ENCODE measurements around the gene TPSB2.

The TPSB2 gene

DNA sequence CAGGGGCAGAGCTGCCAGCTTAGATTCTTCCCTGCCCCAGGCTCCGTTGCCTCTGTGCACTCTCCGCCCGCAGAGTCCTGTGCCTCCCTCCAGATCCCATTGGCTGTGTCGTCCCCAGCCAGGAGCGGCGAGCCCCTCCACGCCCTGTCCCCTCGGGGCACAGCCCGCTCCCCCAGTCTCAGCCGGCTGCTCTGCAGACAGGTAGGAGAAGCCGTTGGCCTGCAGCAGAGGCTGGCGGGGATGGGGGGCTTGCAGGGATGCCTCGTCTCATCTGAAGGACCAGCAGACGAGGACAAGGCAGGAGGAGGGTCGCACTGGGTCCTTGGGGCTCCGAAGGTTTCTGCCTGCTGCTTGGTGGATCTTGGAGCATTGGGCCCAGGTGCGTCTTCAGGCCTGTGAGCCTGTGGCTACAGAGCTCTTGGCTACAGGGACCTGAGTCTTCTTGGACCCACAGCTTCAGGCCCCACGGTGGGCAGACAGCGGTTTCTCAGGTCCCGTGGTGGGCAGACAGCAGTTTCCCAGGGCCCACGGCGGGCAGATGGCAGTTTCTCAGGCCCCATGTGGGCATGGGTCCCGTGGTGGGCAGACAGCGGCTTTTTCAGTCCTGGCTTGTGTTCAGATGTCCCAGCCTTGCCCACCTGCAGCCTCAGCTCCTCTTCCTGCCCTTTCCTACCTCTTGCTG is 10.9 kb downstream of the TPSB2 start:
- no peak for DNase-seq

DNA sequence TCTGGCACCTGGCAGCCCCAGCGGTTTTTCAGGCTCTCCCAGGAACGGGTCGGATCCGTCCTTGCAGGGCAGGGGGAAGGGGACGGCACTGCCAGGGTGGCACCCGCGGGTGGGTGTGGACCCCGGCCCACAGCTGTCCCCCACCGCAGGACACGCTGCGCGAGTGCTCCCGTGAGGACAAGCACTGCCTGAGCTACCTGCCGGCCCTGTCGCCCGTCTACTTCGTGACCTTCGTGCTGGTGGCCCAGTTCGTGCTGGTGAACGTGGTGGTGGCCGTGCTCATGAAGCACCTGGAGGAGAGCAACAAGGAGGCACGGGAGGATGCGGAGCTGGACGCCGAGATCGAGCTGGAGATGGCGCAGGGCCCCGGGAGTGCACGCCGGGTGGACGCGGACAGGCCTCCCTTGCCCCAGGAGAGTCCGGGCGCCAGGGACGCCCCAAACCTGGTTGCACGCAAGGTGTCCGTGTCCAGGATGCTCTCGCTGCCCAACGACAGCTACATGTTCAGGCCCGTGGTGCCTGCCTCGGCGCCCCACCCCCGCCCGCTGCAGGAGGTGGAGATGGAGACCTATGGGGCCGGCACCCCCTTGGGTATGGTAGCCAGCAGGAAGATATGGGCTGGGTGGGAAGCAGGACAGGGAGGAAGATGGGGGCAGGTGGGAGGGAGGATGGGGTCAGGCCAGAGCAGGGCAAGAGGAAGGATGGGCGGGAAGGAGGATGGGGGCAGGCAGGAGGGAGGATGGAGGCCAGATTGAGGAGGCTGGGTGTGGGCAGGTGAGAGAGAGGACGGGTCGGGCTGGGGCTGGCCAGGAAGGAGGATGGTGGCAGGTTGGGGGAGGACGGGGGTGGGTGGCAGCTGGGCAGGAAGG is 11.7 kb downstream of the TPSB2 start:
- no peak for DNase-seq

DNA sequence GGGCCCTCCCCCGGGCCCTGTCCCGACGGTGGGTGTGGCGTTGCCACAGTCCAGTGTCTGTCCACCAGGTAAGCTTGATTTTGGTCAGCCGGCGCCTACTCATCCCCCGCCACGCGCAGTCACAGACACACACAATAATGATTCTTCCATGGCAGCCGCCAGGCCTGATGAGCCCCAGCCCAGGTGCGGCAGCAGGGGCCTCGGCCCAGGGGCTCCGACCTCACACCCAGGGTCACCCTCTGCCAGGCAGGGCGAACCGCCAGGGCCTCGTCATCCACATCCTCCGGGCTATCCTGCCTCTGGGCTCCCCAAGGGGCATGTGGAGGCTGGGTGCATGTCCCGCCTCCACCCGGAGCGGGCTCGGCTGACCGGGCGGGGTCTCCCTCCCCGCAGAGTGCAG is 12.5 kb downstream of the TPSB2 start:
- no peak for DNase-seq

DNA sequence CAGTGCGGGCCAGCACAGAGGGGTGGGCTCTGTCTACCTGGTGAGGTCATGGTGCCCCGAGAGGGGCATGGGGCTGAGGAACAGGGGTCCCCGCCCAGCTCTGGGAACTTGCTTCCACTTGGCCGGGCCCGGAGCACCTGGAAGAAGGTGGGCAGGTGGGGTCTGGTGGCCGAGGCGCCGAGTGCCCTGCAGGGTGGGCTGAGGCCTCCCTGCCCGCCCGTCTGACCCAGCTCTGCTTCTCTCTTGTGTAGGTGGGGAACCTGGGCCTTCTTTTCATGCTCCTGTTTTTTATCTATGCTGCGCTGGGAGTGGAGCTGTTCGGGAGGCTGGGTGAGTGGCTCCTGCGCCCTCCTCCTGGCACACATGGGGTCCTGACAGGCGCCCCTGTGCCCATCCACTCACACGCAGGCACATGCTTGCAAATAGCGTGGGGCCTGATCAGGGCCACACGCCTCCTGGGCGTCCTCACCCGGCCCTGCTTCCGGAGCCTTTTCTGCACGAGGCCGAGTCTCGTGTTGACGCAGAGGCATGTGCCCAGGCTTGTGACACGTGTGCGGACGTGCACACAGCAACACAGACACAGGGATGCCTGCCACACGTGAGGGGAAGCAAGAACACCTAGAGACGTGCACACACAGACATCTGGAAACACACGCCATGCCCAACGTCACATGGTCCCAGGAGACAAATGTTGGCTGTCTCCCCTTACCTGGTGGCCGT is 13.1 kb downstream of the TPSB2 start:
- DNase-seq: no peak

DNA sequence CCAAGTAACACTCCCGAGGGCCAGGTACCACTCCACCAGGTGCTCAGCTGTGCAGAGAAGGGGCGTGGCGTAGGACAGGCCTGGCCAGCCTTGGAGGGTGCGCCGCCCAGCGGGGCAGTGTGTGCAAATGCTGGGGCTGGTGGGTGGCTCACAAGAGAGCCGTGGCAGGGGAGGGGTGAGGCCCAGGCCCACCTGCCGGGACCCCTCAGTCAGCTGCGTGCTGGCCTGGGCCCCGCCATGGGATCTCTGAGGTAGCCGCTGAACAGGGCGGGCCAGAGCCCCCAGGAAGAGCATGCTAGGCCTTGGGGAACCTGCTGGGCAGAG is 13.7 kb downstream of the TPSB2 start:
- no peak for DNase-seq

DNA sequence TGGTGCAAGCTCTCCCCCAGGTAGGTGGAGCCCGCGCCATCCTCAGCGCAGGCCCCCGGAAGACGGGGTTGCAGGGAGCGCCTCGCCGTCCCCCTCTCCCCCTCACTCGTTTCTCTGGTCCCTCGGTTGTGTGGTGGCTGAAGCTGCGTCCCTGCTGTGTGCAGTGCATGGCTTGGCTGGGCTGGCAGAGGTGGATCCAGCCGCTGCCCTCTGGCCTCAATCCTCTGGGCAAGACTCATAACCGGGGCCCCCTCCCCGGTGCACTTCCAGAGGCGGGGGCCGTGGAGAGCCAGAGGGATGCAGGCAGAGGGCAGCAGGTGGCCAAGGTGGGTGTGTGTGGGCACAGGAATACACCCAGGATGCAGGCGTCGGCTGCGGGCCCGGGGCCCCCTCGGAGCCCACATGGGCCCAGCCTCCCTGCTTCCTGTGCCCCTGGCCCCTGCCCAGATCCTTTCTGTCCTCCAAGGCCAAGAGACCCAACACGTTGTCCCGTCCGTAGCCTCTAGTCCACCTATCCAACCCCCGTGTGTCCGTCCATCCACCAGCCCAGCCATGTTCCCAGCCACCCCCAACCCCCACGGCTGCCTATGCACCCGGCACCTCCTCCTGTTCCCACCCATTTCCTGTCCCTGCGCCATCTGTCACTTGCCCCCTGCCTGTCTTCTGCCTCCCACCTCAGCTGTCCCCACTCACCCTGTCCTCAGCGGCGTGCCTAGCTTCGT is 14.2 kb downstream of the TPSB2 start:
- no peak for DNase-seq

DNA sequence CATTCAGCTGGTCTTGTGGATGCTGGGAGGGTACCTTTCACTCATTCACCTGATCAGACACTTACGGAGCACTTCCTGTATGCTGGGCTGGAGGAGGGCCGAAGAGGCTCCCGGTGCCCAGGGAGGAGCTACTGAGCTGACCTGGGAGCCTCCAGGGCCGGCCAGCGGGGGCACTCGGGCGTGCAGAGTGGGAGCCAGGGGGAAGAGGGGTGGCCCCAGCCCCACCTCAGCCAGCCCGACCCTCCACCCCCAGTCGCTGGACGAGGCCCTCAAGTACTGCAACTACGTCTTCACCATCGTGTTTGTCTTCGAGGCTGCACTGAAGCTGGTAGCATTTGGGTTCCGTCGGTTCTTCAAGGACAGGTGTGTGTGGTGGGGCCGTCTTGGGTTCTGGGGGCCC is 15.3 kb downstream of the TPSB2 start:
- DNase-seq: no peak

DNA sequence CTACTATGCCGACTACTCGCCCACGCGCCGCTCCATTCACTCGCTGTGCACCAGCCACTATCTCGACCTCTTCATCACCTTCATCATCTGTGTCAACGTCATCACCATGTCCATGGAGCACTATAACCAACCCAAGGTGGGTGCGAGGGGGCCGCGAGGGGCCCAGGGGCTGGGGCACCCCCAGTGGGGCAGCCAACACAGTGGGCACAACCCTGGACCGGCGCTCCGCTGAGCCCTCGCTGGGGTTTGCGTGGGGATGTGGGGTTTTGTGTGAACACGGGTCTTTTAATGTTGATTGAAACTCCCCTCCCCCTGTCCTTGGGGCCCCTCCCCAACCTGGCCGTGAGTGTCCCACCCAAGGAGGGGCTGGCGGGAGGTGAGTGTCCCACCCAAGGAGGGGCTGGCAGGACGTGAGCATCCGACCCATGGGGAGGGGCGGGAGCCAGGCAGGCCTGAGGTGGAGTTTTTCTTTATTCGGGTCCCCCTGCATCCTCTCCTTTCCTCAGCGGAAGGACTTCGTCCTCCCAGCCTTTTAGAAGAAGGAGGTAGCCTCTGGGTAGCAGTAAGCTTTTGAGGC is 16.1 kb downstream of the TPSB2 start:
- no peak for DNase-seq

DNA sequence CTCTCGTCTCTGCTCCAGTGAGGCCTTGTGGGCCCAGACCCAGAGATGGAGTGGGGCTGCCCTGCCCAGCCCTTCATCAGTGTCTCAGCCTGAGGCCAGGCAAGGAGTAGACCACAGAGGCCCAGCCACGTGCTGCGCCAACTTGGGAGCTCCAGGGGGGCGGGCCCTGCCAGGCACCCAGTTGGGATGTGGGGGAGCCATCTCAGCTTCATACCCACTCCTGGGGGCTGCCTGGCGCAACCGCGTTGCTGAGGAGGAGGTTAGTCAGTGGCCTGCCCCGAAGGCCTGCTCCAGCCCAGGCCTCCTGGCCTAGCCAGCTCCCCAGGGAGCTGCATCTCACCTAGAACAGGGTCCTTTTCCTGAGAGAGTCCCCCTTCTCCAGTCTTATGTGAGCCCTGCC is 16.8 kb downstream of the TPSB2 start:
- DNase-seq: no peak

DNA sequence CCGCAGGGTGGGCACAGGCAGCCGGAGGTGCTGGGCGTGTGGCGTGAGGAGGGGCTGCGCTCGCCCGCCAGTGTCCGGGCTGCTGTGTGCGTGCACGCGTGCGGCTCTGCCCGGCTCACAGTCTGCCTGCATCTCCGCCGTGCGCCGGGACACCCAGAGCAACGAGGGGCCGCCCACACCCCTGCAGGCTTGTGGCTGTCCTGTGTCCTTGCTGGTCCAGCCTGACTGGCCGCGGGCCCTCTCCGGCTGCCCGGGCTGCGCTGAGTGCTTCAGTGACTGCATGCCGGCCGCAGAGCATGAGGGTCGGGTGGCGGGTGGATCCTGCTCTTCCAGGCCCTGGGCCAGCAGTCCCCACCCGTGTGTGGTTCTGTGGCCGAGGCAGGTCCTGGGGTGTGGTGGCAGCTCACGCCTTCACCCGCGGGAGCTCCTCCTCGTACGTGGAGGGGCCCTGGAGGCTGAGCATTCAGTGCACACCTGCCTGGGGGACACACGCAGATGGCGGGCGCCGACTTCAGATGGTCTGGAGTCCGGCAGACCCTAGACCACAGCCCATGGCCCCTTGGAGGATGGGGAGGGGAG is 17.3 kb downstream of the TPSB2 start:
- DNase-seq: no peak

DNA sequence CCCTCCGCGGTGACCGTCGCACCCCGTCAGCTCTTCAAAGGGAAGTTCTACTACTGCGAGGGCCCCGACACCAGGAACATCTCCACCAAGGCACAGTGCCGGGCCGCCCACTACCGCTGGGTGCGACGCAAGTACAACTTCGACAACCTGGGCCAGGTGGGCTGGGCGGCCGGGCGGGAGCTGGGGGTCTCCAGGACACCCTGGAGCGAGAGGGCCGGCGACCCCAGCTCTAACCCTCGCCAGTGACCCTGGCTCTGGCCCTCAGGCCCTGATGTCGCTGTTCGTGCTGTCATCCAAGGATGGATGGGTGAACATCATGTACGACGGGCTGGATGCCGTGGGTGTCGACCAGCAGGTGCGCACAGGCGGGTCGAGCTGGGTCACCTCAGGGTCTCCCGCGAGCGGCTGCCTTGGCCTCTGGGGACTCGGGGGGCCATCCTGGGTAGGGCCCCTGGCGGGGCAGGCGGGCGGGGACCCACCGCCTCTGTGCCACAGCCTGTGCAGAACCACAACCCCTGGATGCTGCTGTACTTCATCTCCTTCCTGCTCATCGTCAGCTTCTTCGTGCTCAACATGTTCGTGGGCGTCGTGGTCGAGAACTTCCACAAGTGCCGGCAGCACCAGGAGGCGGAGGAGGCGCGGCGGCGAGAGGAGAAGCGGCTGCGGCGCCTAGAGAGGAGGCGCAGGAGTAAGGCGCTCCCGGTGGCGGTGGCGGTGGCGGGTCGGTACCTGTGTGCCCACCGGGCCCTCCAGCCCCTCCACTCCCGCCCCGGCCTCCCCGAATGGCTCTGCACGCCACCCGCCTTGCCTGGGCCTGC is 18.3 kb downstream of the TPSB2 start:
- no peak for DNase-seq

DNA sequence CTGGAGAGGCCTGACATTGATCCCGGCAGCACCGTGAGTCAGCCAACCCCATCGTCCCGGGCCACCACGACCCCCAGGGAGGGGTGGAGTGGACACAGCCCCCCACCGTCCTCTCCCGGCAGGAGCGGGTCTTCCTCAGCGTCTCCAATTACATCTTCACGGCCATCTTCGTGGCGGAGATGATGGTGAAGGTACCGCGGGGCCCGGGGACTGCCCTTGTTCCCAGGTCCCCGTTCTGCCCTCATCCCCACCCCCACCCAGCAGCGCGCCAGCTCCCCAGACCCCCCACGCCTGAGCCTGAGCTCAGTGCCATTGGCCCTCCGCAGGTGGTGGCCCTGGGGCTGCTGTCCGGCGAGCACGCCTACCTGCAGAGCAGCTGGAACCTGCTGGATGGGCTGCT is 19.5 kb downstream of the TPSB2 start:
- no peak for DNase-seq

DNA sequence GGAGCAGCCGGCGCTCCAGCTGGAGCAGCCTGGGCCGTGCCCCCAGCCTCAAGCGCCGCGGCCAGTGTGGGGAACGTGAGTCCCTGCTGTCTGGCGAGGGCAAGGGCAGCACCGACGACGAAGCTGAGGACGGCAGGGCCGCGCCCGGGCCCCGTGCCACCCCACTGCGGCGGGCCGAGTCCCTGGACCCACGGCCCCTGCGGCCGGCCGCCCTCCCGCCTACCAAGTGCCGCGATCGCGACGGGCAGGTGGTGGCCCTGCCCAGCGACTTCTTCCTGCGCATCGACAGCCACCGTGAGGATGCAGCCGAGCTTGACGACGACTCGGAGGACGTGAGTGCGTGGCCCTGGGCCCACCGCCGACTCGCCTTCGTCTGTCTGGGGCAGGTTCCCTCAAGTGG is 20.9 kb downstream of the TPSB2 start:
- DNase-seq: no peak

DNA sequence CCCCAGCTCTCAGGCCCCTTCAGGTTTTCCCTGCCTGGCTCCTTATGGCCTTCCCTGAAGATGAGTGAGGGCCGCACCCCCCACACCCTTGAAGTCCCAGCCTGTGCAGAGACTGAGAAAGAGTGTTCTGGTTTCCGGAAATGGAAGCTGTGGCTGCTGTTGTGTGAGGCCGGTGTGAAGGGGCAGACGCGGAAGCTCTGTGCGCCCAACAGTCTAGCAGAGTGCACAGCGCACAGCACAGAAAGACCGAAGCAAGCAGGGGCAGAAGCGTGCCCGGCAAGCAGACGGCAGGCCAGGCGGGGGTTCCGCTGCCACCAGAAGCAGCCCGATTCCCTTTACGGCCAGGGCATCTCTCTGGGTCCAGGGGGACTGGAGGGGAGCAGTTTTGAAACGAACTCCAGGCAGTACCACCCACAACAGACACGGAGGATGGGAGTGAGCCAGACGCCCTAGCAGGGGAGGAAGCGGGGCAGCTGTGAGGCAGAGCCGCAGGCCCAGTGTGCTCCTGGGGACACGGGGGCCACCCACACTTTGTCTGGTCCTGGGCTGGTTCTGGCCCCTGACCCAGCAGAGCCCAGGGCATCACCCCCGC is 21.6 kb downstream of the TPSB2 start:
- peak; percentile 14 for DNase-seq

DNA sequence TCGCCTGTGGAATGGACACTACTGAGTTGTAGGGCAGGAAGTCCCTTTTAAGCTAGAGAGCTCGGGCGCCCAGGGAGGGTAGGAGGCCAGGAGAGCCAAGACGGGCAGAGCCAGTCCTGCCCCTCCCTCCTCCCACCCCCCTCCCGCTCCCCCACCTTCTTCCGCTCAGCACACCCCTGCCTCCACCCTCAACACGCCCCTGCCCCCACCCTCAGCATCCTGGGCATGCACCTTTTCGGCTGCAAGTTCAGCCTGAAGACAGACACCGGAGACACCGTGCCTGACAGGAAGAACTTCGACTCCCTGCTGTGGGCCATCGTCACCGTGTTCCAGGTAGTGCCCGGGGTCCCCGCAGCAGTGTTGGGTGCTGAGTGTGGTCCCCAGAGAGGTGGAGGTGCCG is 23.2 kb downstream of the TPSB2 start:
- DNase-seq: peak; percentile 39

DNA sequence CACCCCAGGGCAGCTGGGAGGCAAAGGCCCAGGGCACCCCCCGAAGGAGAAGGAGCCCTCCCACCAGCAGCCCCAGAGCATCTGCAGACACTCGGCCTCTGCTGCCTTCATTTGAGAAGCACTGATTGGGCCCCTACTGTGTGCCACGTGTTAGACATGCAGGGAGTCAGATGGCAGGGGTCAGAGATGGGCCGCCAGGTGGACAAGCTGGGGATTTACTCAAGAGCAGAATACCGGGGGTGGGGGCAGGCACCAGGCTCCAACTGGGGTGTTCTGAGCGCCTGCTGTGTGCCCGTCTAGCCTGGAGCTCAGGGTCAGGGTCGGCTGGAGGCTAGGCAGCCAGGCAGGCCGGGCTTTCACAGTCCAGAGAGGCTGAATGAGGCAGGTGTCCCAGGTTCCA is 23.7 kb downstream of the TPSB2 start:
- DNase-seq: no peak

DNA sequence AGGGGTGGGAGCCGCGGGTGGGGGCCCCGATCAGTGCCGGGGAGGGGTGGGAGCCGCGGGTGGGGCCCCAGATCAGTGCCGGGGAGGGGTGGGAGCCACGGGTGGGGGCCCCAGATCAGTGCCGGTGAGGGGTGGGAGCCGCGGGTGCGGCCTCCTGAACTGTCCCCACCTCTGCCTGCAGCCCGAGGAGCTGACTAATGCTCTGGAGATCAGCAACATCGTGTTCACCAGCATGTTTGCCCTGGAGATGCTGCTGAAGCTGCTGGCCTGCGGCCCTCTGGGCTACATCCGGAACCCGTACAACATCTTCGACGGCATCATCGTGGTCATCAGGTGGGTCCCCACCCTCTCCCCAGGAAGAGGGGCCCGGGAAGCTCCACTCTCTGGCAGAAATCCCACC is 25.1 kb downstream of the TPSB2 start:
- DNase-seq: no peak

DNA sequence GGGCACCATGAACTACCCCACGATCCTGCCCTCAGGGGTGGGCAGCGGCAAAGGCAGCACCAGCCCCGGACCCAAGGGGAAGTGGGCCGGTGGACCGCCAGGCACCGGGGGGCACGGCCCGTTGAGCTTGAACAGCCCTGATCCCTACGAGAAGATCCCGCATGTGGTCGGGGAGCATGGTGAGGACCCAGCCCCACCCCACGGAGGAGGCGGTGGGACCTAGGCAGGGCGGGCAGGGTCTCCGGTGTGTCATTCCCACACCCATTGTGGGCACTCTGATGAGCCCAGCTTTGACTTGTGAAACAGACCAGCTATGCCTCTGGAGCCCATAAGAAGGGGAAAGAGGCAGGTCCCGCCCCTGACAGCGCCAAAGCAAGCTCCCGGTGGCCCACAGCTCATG is 27.7 kb downstream of the TPSB2 start:
- DNase-seq: no peak

DNA sequence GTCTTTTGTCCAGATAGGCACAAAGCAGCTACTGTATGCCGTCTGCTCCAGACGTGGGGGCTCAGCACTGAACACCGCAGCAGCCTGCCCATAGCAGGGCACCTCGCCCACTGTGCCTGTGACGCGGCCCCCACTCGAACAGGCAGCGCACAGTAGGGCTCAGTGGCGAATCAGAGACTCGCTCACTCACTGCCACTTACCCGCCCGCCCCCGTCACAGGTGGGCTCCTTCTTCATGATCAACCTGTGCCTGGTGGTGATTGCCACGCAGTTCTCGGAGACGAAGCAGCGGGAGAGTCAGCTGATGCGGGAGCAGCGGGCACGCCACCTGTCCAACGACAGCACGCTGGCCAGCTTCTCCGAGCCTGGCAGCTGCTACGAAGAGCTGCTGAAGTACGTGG is 28.5 kb downstream of the TPSB2 start:
- no peak for DNase-seq

DNA sequence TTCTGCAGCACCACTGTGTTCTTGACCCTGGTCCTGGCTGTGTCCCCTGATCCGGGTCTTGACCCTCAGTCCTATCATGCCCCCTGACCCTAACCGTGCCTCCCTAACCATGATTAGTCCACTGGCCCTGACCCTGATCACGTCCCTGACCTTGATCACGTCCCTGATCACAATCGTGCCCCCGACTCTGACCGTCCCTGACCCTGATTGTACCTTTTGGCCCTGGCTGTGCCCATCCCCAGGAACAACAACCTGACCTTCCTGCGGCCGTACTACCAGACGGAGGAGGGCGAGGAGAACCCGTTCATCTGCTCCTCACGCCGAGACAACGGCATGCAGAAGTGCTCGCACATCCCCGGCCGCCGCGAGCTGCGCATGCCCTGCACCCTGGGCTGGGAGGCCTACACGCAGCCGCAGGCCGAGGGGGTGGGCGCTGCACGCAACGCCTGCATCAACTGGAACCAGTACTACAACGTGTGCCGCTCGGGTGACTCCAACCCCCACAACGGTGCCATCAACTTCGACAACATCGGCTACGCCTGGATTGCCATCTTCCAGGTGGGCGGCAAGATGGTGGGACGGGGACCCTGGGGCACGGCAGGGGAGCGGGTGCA is 29.9 kb downstream of the TPSB2 start:
- no peak for DNase-seq
